NCI-H146 treated with DMSO at 0.1 percent for 48 hours (cell line): ENCODE results near the gene P2RY1.

Source experiments
- DNase-seq: peaks from one replicate; lab custom pipeline; 2025; ENCODE audit not compliant: unreplicated experiment; lab: John Stamatoyannopoulos, UW

The P2RY1 gene, protein sequence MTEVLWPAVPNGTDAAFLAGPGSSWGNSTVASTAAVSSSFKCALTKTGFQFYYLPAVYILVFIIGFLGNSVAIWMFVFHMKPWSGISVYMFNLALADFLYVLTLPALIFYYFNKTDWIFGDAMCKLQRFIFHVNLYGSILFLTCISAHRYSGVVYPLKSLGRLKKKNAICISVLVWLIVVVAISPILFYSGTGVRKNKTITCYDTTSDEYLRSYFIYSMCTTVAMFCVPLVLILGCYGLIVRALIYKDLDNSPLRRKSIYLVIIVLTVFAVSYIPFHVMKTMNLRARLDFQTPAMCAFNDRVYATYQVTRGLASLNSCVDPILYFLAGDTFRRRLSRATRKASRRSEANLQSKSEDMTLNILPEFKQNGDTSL

DNA sequence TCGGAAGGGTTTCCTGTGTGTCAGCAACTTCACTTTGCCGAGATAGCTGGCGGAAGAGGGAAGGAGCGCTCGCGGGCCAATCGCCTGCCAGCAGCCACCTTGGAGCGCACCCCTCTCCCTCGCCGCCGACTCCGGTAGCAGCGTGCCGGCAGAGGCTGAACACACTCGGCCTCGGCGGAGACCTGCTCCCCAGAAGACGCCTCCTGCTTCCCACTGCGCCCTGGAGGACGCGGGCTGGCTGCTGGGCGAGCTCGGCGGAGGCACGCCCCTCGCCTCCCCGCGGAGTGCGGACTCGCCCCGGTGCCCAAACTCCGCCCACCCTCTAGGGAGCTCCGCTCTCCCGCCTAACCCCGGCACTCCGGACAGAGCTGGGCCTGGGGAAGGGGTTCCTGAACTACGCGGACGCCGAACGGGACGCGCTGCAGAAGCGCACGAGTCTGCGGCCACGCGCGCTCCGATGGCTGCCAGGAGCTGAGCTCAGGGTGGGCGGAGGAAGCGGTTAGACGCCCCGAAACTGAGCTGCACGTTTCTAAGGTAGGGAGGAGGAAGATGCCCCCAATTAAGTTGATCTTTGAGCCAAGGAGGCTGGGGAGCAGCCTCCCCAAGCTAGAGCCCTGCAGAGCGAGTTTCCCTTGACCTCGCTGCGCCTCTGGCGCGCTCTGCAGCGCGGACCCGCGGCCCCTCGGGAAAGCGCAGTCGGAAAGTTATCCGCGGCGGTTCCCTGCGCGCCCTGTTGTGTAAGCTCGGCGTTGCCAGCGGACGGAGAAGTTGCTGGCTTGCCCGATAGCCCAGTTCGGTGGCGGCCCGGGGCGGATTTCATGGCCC, at the start of gene P2RY1:
Gene P2RY1, plus strand, starts transcription at position 356 of the 825 bp plus-strand sequence. CDS start 652 bp downstream, outside the sequence.
- DNase-seq = peak; percentile 36

DNA sequence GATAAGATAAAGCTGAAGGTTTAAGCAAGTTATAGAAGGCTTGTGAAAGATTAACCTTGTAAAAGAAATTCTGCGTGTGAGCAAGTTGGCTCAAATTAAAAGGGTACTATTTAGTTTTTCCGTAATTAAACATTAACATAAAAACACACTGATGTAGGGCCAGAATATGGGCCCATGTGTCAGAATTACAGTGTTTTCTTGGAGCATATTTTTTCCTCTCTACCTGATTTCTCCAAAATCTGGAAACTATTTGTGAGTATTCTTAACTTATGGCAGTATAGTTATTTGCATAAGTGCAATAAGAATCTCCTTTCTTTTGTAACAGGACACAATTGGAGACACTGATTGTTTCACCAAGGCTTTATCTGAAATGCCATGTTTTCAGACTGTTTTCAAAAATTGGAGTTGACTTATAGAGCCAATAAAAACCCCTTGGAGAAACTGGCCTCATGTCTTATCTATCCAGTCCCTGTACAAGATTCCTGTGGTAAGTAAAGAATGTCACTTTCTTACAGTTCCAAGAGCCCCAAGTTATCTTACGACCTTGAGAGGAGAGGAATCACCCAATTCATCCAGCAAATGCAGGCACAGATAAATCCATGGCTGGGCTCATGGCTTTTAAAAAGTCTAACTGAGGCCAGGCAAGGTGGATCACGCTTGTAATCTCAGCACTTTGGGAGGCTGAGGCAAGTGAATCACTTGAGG, 47.8 kb upstream of the P2RY1 start:
- no peak for DNase-seq

DNA sequence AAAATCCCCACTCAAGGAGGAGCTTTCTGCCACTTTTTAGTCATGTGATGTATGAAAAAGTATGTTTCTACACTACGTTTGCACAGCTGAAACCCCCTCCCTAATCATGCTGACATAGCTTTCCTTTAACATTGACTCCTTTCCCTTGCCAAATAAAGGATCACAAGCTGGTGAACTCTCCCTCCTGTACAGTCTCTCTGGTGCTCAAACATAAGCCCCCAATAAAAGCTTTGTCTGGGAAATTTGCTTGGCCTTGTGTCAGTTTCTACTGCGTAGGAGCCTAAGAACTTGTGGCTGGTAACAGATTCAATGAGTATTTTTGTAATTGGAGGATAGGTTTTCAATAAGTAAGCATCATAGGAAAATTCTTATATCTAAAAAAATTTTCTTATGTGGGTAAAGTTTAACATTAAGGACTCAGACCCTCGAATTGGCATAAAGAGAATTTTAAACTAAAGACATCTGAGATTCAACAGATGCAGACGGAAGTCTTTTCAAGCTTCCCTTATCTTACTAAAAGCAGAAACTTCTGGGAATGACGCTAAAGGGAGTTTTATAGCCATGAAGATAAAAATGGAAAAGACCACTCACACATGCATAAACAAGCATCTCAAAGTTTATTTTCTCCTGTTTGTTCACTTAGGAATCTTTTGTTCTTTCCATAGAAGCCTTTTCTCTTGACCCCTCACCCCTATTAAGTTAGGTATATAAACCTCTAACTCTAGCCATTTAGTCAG, 44.1 kb upstream of the P2RY1 start:
- DNase-seq = no peak

DNA sequence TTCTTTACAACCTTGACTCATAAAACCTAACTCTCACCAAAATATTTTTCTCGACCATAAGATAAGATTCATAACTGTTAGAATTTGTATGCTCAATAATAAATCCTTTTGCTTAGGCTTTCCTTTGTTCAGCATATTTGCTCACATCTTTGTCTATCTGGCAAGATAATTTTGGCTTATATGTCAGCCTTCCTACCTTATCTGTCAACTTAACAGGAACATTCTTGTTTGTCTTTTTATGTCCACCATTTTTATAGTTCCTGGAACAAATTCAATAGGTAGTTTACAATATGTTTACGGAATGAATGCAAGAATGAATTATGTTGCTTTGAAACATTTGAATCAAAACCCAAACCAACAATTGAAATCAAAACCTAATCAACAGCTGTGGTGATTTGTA, 41.0 kb upstream of the P2RY1 start:
- DNase-seq = no peak

DNA sequence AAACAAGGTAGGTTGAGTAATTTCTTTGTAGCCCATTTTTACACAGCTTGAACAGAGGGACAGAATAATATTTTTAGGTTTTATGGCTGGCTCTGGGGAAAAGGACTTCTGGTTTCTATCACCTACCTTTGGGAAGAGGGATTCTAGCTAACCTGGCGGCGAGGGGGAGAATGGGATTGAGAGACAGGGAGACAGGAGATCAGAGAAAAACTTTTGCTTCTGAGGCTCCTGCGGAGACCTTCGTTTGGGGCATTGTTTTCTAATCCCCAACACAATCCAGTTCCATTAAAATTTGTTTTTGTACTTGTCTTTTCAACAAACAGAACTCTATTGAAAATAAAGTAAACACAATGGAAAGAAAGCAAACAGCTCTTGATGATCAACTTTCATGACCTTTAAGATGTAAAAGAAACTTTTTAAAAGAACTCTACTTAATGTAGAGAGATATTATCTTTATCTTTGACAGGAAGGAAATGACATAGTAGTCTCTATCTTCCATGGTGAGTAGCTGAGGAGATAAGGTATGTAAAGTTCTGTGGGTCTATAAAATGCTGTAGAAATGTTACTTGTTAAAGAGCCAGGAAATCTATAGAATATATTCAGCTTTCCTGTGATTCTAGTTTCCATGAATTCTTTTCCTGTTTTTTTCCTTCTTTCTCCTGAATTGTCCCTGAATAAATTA, 37.0 kb upstream of the P2RY1 start:
- DNase-seq = no peak

DNA sequence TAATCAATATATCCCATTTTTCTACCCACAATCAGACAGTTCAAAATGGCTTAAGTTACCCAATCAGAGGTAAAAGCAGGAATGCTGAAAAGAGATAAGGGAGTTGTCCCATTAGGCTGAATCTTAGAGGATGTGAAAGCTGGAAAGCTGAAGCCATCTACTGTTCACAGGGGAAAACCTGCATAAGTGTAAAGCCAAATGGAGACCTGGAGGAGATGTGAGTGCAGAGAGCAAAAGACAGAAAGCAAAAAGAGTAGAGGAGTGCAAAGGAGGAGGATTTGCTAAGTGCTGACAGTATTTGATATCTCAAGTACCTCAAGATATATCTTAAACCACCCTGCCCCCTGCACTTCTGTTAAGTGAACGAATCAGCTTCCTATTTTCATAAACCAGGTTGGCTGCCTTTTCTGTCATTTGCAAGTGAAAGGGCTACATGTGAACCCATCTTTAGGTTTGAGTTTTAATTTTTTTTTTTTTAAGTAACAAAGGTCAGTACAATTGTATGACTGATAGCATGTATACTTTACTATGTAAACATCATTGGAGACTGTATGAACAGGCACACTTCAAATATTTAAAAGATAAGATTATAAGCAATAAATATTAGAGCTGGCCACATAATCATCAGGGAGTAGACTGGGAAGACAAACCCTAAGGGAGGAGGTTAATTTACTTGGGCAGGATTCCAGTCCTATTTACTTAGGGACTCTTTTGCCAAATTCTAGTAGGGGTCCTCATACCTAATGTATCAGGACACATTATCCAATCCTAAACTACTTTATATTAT, 22.8 kb upstream of the P2RY1 start:
- no peak for DNase-seq

DNA sequence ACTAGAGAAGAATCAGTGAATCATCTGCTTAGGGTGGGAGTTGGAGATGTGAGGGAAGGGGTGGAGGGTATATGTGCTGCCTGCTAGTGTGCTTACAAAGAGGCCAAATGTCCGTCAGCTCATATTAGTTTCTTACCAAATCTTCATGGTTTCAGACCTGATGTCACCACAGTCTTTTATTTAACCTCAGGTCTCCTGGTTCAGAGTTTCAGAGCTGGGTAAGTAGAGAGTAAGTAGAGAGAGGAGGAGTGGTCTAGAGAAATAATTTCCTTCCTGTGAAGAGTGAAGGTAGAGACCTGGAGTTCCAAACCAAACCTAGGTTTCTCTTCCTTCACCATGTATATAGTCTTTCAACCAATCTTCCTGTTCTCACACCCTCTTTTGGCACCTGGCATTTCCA, 17.5 kb upstream of the P2RY1 start:
- DNase-seq = no peak

DNA sequence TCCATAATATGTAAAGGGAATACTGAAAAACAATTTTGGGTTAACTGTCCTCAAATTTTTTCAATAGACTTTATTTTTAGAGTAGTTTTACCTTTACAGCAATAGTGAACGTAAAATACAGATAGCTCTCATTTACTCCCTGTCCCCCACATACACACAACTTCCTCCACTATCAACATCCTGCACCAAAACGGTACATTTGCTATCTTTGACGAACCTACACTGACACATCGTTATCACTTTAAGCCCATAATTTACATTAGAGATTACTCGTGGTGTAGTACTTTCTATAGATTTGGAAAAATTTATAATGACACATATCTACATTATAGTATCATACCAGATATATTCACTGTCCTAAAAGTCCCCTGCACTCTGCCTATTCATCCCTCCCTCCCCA, 16.9 kb upstream of the P2RY1 start:
- DNase-seq = no peak

DNA sequence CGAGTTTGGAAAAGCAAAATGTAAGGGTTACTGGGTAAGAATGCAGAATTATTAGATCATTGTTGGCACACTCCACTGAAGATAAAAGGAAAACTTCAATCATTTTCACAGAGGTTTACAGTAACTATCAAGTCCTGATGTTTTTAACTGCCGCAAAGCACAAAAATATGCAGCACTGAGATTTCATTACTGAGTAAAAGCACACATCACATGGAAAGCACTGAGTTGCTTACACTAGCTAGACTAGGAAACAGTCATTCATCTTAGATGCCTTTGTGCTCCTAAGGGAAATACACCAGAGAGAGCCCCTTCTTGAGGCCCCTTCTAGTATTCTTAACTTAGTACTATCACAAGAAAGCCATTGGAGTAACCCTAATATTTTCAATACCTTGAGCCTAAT, 11.8 kb upstream of the P2RY1 start:
- no peak for DNase-seq

DNA sequence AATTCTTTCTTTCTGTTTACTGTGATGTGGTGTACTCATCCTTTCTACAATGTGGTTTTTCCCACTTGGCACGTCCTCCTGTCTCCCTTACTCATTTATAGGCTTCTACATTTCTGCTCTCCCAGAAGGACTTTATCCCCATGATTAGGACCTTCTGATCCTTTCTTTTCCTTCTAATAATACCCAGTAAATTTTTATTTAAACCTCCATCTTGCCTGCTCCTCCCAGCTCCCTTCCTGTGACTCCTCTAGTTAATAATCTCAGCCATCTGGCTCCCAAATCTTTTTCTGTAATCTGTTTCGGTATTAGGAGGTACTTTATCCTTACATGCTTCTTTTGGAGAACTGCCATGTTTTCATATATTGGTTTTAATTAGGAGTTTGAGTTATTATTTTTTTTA, 11.2 kb upstream of the P2RY1 start:
- DNase-seq = no peak

DNA sequence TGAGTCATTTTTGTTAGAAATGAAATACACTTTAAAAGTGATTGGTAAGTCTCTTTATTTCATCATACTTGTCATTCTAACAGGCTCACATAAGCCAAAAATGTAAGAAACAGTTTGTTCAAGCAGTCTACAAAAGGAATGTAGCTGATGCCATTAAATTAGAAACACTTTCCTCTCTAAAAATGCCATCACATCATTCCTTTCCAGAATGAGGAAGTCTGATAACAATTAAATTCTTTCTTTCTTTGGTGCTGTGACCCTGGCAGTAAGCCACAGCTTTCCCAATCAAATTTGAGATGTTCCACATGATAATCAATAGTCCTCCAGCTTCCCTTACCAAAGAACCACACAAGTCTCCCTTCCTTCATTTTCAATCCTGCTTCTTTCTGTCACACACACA, 9.4 kb upstream of the P2RY1 start:
- DNase-seq = no peak

DNA sequence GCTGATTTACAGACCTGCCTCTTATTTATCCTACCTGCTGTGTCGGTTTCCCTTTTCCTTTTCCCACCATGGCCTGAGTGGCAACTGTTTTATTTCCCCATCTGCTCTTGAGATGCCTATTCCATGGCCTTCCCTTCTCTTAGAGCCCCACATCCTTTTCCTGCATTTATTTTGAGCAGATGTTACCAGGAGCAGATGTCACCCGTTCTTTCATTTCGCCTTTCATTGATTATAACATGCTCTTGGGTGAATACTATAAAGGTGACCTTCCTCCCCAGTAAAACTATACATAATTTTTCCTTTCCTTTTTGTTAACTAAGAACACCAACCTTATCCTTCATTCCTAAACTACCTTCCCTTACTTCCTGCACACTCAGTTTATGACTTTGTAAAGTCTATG, 8.5 kb upstream of the P2RY1 start:
- DNase-seq = no peak

DNA sequence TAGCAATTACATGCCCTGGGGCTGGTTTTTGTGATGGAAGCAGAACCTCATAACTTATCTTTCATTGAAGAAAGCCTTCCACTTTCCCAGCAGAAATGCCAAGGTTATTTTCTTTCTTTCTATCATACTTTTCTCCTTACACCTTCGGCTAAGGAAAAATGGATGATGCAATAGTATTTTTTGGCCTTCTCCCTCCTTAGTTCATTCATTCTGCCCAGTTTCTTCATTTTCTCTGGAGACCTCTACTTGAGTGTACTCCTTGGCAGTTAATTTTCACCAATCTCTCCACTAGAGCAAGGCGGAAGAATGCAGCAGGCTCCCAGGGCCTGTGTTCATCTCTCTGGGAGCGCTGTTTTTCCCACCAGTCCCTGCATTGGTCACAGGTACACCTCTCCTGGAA, 7.6 kb upstream of the P2RY1 start:
- DNase-seq = no peak

DNA sequence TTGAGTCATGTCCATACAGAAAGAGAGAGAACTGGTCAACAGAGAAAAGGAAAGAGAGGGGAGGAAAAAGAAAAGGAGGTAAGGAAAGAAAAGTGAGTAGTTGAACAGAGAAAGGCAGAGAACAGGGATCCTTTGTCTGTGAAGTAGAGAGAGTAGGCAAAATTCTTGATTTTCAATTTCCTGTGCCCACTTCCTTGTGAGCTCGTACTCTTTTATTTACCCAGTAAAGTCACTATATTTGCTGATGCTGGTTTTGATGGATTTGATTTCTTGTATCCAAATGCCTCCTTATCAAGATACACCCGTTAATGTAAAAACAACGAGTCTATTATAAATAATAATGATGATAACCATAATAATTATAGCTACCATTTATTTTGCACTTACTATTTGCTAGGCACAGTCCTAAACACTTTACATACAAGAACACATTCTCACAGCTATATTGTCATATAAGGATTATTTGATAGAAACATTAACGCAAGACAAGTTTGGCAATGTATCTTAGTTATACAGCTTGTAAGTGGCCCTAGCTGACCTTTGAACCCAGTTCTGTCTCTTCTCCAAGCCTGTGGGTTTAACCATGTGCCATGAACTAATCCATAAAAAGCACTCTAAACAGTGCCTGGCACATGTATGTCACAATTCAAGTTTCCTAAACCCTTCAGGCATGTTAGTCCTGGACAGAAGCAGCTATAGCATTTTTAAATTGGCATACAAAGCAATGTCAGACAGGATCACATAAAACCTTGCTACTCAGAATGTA, 6.7 kb upstream of the P2RY1 start:
- no peak for DNase-seq

DNA sequence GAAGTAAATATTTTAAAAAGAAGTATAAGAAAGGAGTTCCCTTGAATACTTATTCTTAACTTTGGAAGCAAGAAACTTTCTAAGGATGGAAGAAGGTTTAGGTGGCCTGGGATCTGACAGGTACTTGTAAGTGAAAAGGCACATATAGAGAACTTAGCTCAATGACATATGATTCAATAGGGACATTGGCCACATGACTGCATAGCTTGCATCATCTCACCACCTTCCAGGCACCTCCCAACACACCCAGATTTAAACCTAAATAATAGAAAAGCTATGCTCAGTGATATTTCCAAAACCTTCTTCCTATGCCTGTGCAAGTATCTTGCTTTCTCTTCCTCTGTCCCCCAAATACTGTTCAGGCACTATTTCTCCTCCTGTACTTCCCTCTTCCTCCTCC, 4.7 kb upstream of the P2RY1 start:
- DNase-seq = no peak

DNA sequence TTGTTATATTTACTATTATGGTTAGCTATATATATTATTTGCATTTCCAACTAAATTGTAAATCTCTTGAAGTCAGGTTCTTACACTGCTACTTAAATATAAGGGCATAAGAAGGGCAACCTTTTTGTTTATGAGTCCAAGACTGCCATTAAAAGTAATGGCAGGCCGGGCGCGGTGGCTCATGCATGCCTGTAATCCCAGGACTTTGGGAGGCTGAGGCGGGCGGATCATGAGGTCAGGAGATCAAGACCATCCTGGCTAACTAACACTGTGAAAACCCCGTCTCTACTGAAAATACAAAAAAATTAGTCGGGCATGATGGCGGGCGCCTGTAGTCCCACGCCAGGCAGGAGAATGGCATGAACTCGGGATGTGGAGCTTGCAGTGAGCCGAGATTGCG, 2.9 kb upstream of the P2RY1 start:
- no peak for DNase-seq

DNA sequence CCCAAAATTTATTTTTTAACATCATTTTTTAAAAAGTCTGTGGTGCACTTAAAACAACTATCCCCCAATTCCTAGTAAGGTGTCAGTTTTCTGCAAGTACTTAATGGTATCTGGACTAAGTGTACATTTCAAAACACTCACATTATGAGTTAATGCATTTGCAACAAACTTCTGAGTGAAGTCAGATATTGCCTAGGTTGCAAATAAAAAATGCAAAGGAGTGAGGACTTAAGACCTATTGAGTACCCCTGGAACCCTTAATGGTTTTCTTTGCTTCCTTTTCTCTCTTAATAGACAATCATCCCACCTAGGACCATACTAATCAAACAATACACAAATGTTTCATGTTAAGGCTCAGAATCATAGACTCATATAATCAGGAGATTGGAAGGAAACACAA, 1.8 kb upstream of the P2RY1 start:
- no peak for DNase-seq

DNA sequence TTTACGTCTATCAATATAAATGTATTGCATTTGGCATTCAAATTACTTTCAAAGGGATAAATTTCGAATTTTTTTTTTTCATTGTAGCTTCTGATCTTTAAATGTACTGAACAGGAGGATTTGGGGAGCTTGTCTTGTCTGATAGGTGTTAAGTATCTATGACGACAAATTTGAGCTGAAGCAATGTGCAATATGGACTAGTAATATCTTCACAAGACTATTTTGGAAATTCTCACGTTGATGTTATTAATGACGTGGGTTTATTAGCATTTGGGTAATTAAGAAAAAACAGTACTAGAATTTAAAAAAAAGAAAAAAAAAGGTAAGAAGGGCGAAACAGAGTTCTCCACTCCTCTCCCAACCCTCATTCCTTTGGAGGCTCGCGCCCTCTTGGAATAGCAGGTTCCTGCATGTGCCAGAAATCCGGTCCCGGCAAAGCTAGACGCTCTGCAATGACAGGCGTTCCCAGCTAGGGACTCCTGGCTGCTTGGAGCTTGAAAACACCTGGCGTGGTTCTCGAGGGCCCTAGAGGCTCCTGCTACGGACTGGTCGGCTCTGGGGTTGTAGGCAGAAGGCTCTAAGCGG, 648 bp upstream of the P2RY1 start:
- DNase-seq = no peak
